ENCODE results near the gene CCDC201. TPM values are rescaled to one million over a fixed set of nuclear protein-coding genes. Genes with fewer than 3 reads are reported as not detected.

The CCDC201 gene
- total and polyA plus RNA-seq, 10 donors = not detected

GRCh38 chr7:45902820-45903219 is 29.9 kb upstream of the CCDC201 start:
- H3K4me3 ChIP-seq = no peak overlapping the region
- no peak overlapping the region for H3K27ac ChIP-seq
- peaks cover 0 to 9% (median 0%) of the 10 kb centered on the region in 7 donors for H3K27me3 ChIP-seq (replicated peaks in 1 of 7)
- intact Hi-C loops (cut with DNase I; ENCODE audit: low total_unique reads) = no loop called here
- no peaks in the 10 kb centered on the region for H3K4me1 ChIP-seq
- DNase-seq = no peak
- no peak for TF ChIP-seq CTCF (IDR thresholded peaks at IDR 0.05 in 8 of 11, conservative IDR thresholded peaks at IDR 0.05 in 3 of 11)
- no peak for TF ChIP-seq POLR2AphosphoS5 (IDR thresholded peaks at IDR 0.05)
- TF ChIP-seq POLR2A (IDR thresholded peaks at IDR 0.05) = no peak
- 83 to 100% (median 94%) methylated on average over 1 of the region's 1 CpG for WGBS, 5 donors
- H3K36me3 ChIP-seq = no peaks in the 10 kb centered on the region
- H3K9me3 ChIP-seq = peaks cover 0 to 30% (median 12%) of the 10 kb centered on the region in 8 donors

GRCh38 chr7:45901566-45901965 is 28.7 kb upstream of the CCDC201 start:
- H3K36me3 ChIP-seq = no peaks in the 10 kb centered on the region
- intact Hi-C loops (cut with DNase I; ENCODE audit: low total_unique reads) = no loop called here
- no peak for TF ChIP-seq POLR2AphosphoS5 (IDR thresholded peaks at IDR 0.05)
- TF ChIP-seq CTCF (IDR thresholded peaks at IDR 0.05 in 8 of 11, conservative IDR thresholded peaks at IDR 0.05 in 3 of 11) = no peak
- TF ChIP-seq POLR2A (IDR thresholded peaks at IDR 0.05) = no peak
- peaks cover 0 to 30% (median 12%) of the 10 kb centered on the region in 8 donors for H3K9me3 ChIP-seq
- 78 to 95% (median 84%) methylated on average over 1 of the region's 1 CpG for WGBS, 5 donors
- no peak for DNase-seq
- H3K4me1 ChIP-seq = no peaks in the 10 kb centered on the region
- H3K27me3 ChIP-seq (replicated peaks in 1 of 7) = peaks cover 0 to 10% (median 0%) of the 10 kb centered on the region in 7 donors
- H3K4me3 ChIP-seq = no peak overlapping the region
- H3K27ac ChIP-seq = no peak overlapping the region

GRCh38 chr7:45898222-45898621 is 25.3 kb upstream of the CCDC201 start:
- TF ChIP-seq CTCF (IDR thresholded peaks at IDR 0.05 in 8 of 11, conservative IDR thresholded peaks at IDR 0.05 in 3 of 11) (no peak), POLR2AphosphoS5 (IDR thresholded peaks at IDR 0.05) (no peak), POLR2A (IDR thresholded peaks at IDR 0.05) (no peak)
- WGBS, 5 donors = 73 to 86% (median 76%) methylated on average over 2 of the region's 2 CpGs

GRCh38 chr7:45897042-45897690 is 24.3 kb upstream of the CCDC201 start:
- Histone ChIP-seq H3K36me3 (no peaks in the 10 kb centered on the region), H3K27ac (no peak overlapping the region), H3K9me3 (no peaks in the 10 kb centered on the region), H3K4me1 (no peaks in the 10 kb centered on the region), H3K4me3 (no peak overlapping the region), H3K27me3 (replicated peaks in 1 of 7) (peaks cover 0 to 48% (median 0%) of the 10 kb centered on the region in 7 donors)
- TF ChIP-seq POLR2A (IDR thresholded peaks at IDR 0.05) = no peak
- WGBS, 5 donors = 83 to 97% (median 90%) methylated on average over 1 of the region's 1 CpG
- no peak for DNase-seq
- intact Hi-C loops (cut with DNase I; ENCODE audit: low total_unique reads) = no loop called here

More at GRCh38 chr7:45898222-45898621, 25.3 kb upstream of the CCDC201 start:
- no peak overlapping the region for H3K4me3 ChIP-seq
- DNase-seq = no peak
- peaks cover 0 to 40% (median 0%) of the 10 kb centered on the region in 7 donors for H3K27me3 ChIP-seq (replicated peaks in 1 of 7)
- H3K36me3 ChIP-seq = no peaks in the 10 kb centered on the region
- peaks cover 0 to 8% (median 3%) of the 10 kb centered on the region in 8 donors for H3K9me3 ChIP-seq
- intact Hi-C loops (cut with DNase I; ENCODE audit: low total_unique reads) = no loop called here
- no peaks in the 10 kb centered on the region for H3K4me1 ChIP-seq
- H3K27ac ChIP-seq = no peak overlapping the region
